GM18519 (cell line): ENCODE results near the gene TTYH2.

Source experiments
- ATAC-seq: cut with Tn5 transposase; IDR thresholded peaks from one replicate; pipeline ENCODE4 v1.9.1; 2021; ENCODE audit warnings: mild to moderate bottlenecking, moderate library complexity; ENCODE audit not compliant: unreplicated experiment, low FRiP score

The TTYH2 gene

DNA sequence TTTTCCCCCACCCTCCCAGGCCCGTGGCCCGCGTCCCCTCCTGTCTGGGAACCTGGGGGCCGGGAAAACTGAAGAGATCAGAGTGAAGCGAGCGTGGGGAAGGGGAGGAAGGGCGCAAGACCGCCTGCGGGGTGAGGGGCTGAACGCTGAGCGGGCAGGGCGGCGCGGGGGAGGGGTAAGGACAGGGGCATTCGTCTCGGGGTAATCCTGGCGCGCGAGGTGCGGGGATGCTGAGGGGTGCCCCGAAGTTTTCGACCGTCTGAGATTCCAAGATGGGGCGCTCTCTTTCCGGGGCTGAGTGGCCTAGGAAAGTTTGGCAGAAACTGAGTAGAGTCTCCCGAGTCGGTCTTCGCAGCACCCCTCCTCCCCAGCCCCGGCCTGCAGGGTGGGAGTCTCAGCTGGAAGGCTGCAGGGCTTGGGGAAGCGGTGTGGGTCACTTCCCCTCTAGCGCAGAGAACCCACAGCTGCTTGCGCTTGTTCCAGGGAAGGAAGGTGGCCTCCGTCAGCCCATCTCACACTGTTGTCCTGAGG is 555 bp downstream of the TTYH2 start:
- no peak for ATAC-seq

DNA sequence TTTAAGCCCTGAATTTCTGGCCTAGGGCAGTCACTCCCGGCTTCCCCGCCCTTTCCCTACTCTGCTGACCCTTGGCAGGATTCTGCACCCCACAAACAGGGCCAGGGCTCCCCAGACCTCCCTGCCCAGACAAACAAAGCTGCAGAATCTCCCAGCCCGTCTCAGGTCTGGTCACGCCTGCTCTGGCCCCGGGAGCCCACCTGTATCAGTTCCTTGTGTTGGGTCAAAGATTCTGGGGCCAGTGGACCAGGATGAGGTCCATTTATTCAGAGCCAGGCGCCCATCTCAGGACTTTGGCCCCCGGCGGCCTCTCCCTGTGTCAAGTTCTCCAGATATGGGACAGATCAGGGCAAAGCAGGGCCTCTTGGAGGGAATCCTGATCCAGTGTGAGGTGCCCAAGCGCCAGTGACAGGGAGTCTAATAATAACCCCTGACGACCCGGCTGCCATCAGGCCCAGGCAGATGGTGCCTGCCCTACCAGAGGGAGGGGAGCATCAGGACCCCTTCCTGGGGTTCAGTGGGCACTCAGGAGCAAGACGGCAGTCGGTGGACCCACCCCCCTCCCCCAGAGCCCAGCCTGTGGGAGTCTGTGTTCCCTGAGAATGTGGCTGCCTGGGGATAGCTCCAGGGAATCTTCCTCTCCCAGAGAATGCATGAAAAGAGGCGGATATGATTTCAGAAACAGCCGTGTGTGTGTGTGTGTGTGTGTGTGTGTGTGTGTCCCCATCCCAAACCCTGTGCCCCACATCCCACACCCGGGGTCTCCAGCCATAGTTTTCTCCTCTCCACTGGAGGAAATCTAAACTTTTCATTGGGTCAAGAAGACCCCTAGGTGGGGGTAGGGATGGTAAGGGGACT is 1.3 kb downstream of the TTYH2 start:
- no peak for ATAC-seq

DNA sequence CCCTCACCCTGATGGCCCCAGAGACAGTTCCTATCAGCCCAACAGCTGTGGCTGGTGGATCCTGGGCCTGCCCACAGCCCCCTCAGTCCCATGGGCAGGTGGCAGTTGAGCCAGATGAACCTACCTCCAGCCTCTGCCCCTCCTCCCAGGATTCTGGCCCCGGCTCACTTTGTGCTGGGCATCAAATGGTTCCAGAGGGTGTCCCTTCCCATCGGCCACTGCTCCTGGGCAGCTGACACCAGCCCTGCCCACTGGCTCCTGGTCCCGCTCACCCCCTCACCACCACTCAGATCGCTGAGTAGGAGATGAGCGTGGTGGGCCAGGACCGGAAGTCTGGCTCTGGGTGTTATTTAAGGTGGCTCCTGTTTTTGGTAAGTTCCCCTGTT is 2.0 kb downstream of the TTYH2 start:
- no peak for ATAC-seq

DNA sequence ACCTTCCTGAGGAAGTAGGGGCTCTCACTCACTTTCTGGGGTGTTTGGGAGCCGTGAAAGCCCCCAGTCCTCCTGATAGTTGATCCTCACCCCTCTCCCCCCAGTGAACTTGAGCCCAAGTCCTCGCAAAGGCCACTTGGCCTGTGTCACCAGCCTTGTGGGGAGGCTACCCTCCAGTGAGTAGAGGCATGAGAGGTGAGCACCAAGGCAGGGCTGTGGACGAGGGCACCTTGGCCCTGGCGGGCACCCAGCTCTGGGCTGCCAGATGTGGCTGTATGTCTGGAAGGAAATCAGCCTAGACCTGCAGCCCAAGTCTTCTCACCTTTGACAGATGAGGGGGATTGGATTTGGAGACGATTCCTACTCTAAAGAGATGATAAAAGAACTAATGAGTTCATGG is 3.1 kb downstream of the TTYH2 start:
- ATAC-seq = no peak

DNA sequence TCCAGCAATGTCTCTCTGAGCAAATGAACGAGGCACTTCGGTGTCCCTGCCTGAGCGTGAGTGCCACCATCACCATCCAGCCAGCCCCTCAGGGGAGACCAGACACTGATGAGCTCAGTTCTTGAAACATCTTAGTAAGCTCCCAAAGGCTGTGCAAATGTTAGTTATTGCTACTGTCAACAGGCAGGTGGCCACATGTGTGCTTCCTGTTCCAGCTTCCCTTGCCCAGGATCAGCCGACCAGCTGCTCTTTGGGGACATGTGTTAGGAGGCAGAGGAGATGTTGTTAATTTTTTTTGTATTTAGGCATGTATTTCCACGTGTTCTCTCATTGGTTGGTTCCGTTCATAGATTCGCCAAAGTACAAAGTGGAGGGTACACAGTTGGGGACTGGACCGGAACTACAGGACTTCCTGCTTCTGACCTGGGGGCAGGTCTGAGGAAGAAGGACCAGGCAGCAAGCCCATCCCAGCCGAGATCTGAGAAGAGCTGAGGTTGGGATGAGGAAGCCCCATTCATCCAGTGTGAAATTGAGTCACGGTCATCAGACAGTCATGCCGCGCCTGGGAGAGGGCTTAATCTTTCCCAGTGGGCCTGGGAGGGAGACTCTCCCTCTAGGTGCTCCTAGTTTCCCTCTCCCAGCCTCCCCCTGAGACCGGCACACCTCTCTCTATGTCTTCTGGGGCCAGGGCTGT is 3.8 kb downstream of the TTYH2 start:
- no peak for ATAC-seq

DNA sequence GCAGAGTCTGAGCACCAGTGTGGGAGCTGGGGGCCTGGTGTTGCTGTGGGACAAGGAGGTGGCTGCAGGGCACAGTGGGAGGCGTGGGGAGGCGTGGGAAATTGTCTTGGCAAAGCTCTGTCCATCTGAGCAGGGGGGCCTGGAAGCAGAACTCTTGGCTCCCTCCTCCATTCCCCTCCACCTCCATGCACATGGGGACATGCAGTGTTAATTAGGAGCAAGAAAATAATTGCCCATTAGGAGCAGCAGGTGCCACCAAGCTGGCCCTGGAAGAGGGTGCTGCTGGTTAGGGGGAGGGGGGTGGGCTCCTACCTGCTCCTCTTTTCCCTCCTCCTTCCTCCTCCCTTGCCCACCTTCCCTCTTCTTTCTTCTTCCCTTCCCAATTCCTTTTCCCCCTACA is 4.5 kb downstream of the TTYH2 start:
- ATAC-seq = no peak

DNA sequence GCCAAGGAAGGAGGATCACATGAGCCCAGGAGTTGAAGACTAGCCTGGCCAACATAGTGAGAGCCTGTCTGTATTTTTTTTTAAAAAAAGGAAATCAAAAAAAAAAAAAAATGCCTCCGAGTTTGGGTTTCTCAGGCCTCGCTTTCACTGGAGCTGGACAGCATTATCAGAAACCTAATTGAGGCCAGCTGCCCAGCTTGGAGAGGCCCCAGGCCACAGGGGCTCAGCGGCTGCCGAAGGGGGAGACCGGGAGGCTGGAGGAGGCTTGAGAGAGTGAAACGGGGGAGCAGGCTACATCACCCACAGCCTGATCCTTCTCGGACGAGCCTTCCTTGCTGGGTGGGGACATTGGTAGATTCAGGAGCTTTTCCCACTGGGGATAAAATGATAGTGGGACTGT is 5.1 kb downstream of the TTYH2 start:
- no peak for ATAC-seq

DNA sequence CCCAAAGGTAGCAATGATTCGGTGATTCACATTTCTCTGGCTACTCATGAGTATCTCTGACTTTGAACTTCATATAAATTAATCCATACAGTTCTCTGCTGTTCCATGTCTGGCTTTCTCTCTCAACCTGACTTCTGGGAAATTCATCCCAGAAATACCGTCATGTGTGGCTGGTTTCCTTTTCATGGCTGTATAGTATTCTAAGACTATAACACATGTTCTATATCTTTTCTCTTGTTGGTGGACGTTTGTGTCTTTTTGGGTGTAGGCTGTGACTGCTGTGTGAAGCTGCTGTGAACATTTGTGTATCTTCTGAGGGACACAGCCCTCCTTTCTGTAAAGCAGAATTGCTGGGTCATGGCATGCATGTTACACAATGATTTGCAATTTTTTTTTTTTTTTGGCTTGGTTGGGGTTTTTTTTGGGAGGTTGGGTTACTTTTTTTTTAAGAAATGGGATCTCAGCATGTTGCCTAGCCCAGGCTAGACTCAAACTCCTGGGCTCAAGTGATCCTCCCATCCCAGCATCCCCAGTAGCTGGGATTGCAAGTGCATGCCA is 6.3 kb downstream of the TTYH2 start:
- no peak for ATAC-seq

DNA sequence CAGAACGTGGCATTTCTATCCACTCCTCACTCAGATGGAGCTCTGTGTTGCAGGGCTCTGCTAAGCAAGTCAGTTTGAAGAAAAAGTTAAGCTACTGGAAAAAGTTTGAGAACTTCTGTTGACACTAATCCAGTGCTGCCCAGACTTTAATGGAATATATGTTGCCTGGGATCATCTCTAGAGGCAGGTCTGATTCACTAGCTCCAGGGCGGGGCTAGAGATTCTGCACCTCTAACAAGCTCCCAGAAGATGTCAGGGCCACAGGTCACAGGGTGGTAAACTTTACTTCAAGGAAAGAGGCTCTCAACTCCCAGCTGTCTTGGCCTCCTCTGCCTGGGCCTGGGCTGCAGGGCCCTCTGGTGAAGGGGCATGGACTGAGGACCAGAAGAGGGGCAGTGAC is 6.8 kb downstream of the TTYH2 start:
- ATAC-seq = no peak

DNA sequence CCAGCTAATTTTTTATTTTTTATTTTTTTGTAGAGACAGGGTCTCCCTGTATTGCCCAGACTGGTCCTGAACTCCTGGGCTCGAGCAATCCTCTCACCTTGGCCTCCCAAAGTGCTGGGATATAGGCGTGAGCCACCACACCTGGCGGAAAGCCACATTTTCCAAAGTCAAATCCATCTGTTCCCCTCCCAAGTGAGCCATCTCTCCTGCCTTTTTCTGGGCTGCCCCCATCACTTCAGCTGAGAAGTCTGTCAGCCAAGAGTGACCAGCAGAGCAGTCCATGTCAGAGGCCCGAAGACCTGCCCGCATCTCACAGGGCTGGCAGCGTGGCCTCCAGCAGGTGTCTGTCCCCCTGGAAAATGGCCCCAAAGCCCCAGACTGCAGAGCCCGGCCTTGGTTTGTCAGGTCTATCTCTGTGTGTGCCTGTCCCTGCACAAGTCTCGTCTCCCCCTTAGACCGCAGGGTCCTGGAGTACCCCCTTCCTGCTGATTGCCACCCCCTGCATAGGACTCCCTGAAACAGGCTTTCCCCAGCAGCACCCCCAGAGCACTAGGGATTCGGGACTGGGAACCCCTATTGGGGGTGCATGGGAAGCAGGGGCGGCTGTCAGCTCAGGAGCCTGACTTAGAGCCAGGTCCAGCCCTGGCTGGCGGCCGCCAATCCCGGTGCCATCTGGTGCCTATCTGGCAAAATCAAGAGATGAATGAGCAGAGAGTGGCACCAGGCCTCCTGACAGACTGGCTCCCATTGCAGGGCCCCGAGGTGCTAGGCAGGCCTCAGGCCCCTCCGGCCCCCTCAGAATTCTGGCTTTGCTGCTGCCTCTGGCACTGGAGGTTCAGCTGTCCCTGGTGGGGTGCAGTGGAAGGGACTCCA is 7.8 kb downstream of the TTYH2 start:
- no peak for ATAC-seq

DNA sequence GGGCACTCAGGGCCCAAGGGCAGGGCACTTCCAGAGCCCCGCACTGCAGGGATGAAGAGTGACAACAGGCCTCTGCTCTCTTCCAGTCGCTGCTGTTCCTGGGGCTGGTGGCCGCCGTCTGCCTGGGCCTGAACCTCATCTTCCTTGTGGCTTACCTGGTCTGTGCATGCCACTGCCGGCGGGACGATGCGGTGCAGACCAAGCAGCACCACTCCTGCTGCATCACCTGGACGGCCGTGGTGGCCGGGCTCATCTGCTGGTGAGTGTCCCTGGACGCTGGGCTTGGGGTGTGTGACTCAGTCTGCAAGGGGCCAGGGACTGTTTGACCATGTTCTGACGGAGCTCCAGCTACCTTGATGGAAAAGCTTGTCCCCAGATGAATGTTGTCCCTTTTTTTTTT is 9.0 kb downstream of the TTYH2 start:
- no peak for ATAC-seq

DNA sequence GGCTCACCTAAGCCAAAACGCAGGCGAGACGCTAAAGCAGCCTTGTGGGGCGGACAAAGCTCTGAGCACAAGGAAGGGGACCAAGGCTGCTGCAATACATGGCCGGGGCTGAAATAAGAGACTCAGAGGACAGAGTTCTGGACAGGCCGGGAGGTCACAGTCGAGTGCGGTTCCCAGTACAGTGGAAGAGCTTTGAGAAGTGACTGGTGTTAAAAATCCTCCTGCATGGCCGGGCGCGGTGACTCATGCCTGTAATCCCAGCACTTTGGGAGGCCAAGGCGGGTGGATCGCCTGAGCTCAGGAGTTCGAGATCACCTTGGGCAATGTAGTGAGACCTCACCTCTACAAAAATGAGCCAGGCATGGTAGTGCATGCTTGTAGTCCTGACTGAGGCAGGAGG is 10.5 kb downstream of the TTYH2 start:
- ATAC-seq = no peak

DNA sequence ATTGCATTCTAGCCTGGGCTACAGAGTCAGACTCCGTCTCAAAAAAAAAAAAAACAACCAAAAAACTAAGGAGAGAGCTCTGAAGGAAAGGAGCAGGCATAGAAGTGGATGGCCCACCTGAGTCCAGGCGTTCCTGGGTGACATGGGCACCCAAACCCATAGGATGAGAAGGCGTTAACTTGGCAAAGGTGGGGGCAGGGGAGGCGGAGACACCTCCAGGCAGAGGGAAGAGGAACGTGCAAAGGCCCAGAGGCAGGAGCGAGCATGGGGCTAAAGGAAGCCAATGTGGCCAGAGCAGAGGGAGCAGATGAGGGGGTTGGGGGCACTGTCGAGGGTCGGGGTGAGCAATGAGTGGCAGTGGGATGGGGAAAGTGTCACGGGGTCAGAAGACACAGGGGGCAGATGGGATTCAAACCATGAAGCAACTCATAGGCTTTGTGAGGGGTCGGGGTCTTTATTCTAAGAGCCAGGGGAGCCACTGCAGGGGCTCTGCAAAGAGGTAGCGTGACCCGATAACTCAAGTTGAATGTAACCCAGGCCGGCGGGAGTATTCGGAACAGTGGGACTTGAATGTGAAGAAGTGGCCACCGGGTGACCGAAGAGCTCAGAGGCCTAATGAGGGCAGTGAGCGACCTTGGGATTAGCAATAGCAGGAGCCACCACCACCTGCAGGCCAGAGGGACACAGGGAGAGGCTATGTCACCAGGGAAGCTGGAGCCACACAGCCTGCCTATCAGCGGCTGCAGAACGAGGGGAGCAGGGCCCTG is 11.8 kb downstream of the TTYH2 start:
- no peak for ATAC-seq

DNA sequence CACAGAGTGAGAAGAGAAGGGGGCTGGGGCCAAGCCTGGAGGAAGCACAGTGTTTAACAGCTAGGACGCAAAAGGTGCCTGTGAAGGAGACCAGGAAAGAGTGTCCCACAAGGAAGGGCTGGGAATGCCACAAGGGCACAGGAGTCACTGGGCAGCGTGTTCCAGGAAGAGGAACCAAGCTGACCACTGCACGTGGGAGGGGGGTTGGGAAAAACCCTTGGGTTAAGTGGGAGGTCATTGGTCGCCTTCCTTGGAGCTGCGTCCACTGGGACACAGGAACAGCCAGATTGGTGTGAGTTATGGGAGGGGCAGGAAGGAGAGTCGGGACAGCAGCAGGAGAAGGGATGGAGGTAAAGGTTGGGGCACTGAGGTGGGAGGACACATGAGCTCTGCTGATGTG is 12.9 kb downstream of the TTYH2 start:
- ATAC-seq = no peak

DNA sequence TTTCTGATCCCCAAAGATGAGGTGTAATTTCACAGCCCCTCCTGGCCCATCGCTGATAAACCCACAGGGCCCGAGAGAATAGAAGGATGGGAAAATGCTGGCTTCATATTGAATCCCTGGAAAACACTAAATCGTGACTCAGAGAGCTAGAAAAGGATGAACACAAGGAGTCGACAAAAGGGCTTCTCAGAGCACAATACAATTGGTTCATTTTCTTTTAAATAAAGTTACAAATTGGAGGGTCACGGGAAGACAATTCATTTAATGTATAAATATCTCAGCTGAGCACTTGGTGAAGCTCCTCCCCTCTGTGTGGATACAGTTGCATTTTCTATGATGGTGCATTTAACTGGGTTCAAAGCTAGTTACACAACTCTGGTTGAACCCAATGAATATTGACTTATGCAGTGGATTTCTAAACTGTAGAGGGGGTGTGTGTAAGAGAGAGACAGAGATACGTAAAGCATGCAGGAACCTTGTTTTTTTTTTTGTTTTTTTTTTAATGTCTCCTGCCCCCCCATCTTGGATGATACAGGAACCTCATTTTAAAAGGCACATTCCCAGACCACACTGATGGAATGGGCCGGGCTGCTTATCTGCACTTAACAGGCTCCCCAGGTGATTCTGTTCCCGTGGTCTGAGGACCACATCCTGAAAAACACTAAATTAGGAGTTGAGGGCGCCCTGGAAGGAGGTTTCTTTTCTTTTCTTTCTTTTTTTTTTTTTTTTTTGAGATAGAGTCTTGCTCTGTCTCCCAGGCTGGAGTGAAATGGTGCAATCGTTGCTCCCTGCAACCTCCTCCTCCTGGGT is 14.1 kb downstream of the TTYH2 start:
- ATAC-seq = no peak

DNA sequence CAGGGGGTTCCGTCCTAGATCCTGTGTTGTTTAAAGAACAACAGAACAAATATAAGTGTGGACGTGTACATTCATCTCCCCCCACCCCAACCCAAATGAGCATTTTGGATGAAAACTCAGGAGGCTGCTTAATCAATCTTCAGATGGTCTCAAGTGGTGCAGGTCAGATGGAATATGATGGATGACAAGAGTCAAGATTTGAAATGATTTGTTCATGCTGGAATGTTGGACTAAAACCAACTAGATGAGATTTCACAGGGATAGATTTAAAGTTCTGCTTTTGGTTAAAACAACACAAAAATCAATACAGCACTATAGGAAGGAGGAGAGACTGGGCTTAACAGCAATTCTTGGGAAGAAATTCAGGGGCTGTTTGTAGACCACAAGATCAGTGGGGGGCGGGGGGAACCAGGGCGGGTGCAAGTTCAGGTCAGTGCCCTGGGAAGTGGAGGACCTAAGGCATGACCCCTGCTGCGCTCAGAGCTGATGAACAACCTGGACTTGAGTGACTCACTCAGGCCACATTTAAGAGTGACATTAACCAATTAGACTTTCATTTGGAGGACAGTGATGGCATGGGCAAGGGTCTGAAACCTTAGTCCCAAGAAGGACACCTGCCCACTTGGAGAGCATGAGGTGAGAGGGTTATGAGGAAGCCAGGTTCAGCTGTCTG is 15.1 kb downstream of the TTYH2 start:
- ATAC-seq = no peak

DNA sequence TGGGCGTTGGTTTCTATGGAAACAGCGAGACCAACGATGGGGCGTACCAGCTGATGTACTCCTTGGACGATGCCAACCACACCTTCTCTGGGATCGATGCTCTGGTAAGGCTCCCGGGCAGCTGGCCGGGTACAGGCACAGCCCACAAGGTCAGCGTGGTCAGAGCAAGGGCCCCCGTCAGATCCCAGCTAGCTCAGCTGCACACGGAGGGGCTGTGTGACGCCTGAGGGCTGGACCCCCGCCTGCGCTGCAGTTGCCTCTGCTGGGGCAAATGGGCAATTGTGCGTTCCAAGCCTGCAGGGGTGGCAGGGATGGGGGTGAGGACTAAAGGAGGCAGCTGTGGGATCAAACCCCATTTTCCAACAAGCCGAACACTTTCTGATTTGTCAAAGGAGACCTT is 17.5 kb downstream of the TTYH2 start:
- no peak for ATAC-seq
